SK-N-MC (cell line): ENCODE data around the gene ZCRB1.

ENCODE experiments used
- EZH2 ChIP-seq: fragments of 200-600 bp; sonication (generic); IDR thresholded peaks from one replicate; pipeline ENCODE4 v1.6.1; 2017; ENCODE audit warnings: antibody characterized with exemption
- FOXP2 ChIP-seq: optimal IDR thresholded peaks from 2 replicates; pipeline ENCODE3; 2011; ENCODE audit warnings: mild to moderate bottlenecking, moderate library complexity; ENCODE audit not compliant: insufficient read depth; ENCODE audit errors: extremely low read length, control extremely low read depth
- POLR2AphosphoS5 ChIP-seq: IDR thresholded peaks from 2 replicates; pipeline ENCODE4 v1.6.1; 2012; ENCODE audit warnings: mild to moderate bottlenecking, low read depth, low read length, borderline replicate concordance

DNA sequence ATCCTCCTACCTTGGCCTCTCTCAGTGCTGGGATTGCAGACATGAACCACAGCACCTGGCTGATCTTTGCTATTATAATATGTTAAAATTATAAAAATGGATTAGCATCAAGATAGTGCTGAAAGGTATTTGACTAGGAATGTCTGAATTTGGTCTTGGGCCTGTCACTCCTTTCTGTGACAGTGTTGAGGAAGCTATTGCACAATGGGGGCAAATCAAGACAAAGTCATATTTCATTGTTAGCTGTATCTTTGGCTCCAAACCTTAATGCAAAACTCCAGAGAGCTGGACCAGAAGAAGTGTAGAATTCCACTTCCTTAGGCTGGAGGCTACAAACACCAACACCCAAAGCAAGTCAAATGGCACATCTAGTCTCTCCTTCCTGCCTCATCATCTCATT is 42.2 kb downstream of the ZCRB1 start:
- TF ChIP-seq EZH2, result no peak
- no peak for TF ChIP-seq POLR2AphosphoS5
- TF ChIP-seq FOXP2, result no peak
